ENCODE data around the gene PRG2. TPM values are rescaled to one million over a fixed set of nuclear protein-coding genes. Genes with fewer than 3 reads are reported as not detected.
A peak's percentile ranks its signal among the peaks of the same experiment; 100 is the strongest.
"Not testable (repeated sequence)": the region's sequence is repeated elsewhere in the genome, so short reads cannot be mapped to it uniquely, and the experiment has no call there.

The PRG2 gene
- total RNA-seq, 1 donor from 2014 or later, result not detected

DNA sequence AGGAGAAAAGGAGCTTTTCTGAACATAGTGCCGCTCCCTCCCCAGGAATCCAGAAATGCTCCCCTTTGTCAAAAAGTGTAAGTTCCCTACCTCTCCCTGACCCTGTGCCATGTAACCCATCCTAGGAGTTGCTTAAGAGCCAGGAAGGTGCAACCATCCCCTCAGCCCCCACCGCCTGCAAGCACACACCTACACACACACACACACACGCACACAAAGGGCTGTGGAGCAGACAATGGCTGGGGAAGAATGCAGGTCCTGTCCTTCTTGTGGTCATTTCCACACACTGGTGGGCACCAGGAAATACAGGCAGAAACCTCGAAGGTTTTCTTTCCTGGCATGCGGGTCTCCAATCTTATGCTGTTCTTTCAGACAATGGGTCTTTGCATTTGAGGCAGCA lies 51.1 kb downstream of the PRG2 start:
- TF ChIP-seq, protein P1, sequence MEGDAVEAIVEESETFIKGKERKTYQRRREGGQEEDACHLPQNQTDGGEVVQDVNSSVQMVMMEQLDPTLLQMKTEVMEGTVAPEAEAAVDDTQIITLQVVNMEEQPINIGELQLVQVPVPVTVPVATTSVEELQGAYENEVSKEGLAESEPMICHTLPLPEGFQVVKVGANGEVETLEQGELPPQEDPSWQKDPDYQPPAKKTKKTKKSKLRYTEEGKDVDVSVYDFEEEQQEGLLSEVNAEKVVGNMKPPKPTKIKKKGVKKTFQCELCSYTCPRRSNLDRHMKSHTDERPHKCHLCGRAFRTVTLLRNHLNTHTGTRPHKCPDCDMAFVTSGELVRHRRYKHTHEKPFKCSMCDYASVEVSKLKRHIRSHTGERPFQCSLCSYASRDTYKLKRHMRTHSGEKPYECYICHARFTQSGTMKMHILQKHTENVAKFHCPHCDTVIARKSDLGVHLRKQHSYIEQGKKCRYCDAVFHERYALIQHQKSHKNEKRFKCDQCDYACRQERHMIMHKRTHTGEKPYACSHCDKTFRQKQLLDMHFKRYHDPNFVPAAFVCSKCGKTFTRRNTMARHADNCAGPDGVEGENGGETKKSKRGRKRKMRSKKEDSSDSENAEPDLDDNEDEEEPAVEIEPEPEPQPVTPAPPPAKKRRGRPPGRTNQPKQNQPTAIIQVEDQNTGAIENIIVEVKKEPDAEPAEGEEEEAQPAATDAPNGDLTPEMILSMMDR (IDR thresholded peaks at IDR 0.05), result no peak
- Mint-ChIP-seq H3K9me3 (ENCODE audit: unreplicated experiment) (no peaks in the 10 kb centered on the region), H3K4me1 (ENCODE audit: unreplicated experiment) (peaks cover 16% of the 10 kb centered on the region), H3K27ac (ENCODE audit: unreplicated experiment) (no peak overlapping the region), H3K36me3 (ENCODE audit: unreplicated experiment) (no peaks in the 10 kb centered on the region), H3K27me3 (ENCODE audit: unreplicated experiment) (peaks cover 16% of the 10 kb centered on the region), H3K4me3 (ENCODE audit: unreplicated experiment) (no peak overlapping the region)
- DNase-seq (ENCODE audit: extremely low spot score, unreplicated experiment), result no peak

DNA sequence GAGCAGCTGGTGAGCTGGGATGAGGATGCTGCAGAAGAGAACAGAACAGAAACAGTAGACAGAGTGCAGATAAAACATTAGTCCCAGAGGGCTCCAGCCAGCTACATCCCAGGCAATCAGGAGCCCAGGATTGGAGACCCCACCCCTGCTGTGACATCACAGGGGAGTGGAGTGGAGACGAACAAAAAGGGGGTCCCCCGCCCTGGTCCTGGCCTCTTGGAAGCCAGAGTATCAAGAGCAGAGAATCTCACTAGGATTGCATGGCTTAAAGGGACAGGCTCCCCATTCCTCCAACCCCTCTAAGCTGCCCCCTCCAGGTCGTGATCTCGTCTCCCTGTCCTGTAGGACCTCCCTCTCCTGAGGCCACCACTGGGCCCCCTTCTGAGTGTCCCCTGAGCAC lies 52.3 kb downstream of the PRG2 start, which contains the start of gene P2RX3:
TSS of gene P2RX3 (plus strand) at position 211 of the 400 bp plus-strand sequence. CDS start 199 bp downstream, outside the sequence.
- H3K27ac Mint-ChIP-seq (ENCODE audit: unreplicated experiment), result no peak within 1 kb of the TSS
- no peak within 1 kb of the TSS for H3K4me3 Mint-ChIP-seq (ENCODE audit: unreplicated experiment)
- H3K9me3 Mint-ChIP-seq (ENCODE audit: unreplicated experiment), result no peaks in the 10 kb centered on the region
- no peak for DNase-seq (ENCODE audit: extremely low spot score, unreplicated experiment)
- H3K4me1 Mint-ChIP-seq (ENCODE audit: unreplicated experiment), result peaks cover 24% of the 10 kb centered on the region
- H3K27me3 Mint-ChIP-seq (ENCODE audit: unreplicated experiment), result peaks cover 16% of the 10 kb centered on the region
- H3K36me3 Mint-ChIP-seq (ENCODE audit: unreplicated experiment), result no peaks in the 10 kb centered on the region
- TF ChIP-seq, protein P1 (IDR thresholded peaks at IDR 0.05), result no peak

DNA sequence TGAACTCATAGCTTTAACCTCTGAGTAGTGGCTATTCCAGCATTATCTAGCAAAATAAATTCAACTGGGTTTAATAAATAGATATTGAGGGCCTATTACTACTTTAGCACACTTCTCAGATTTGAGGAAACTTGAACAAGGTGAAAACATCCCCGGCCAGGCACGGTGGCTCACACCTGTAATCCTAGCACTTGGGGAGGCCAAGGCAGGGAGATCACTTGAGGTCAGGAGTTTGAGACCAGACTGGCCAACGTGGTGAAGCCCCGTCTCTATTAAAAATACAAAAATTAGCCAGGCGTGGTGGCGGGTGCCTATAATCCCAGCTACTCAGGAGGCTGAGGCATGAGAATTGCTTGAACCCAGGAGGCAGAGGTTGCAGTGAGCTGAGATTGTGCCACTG lies 53.6 kb downstream of the PRG2 start:
- H3K27ac Mint-ChIP-seq (ENCODE audit: unreplicated experiment), result peak overlapping the region; percentile 99
- H3K27me3 Mint-ChIP-seq (ENCODE audit: unreplicated experiment), result peaks cover 16% of the 10 kb centered on the region
- not testable (repeated sequence) for DNase-seq (ENCODE audit: extremely low spot score, unreplicated experiment); H3K4me3 Mint-ChIP-seq (ENCODE audit: unreplicated experiment); H3K9me3 Mint-ChIP-seq (ENCODE audit: unreplicated experiment); H3K36me3 Mint-ChIP-seq (ENCODE audit: unreplicated experiment)
- peaks cover 24% of the 10 kb centered on the region for H3K4me1 Mint-ChIP-seq (ENCODE audit: unreplicated experiment)

Other genes with a start within 250 kb of the PRG2 start
- gene LRRC55, start 208.7 kb downstream of the PRG2 start, total RNA-seq, result not detected in 2 replicates
- not detected in 2 replicates for gene APLNR, start 153.4 kb downstream of the PRG2 start, total RNA-seq
- gene TNKS1BP1, start 65.7 kb downstream of the PRG2 start, total RNA-seq, result 152 and 169 TPM in 2 replicates
- 97.4 and 99.4 TPM in 2 replicates for gene SSRP1, start 54.8 kb downstream of the PRG2 start, total RNA-seq
- not detected in 2 replicates for gene P2RX3, start 52.3 kb downstream of the PRG2 start, total RNA-seq
- gene PRG3, start 9.5 kb downstream of the PRG2 start, total RNA-seq, result not detected in 2 replicates
- gene SLC43A3, start 36.5 kb upstream of the PRG2 start, total RNA-seq, result 14.9 and 17.1 TPM in 2 replicates
- gene RTN4RL2, start 69.9 kb upstream of the PRG2 start, total RNA-seq, result 0.81 and 0.84 TPM in 2 replicates
- 14.3 and 16.2 TPM in 2 replicates for gene SLC43A1, start 125.1 kb upstream of the PRG2 start, total RNA-seq
- gene TIMM10, start 140.1 kb upstream of the PRG2 start, total RNA-seq, result 47.3 and 54.5 TPM in 2 replicates
- not detected in 2 replicates for gene SMTNL1, start 146.9 kb upstream of the PRG2 start, total RNA-seq
- 58.9 and 62.5 TPM in 2 replicates for gene UBE2L6, start 177.0 kb upstream of the PRG2 start, total RNA-seq
- gene SERPING1, start 207.0 kb upstream of the PRG2 start, total RNA-seq, result 19.9 and 21.9 TPM in 2 replicates